C4-2B (cell line): ENCODE measurements around the gene DAD1.

Experiments
- CTCF ChIP-seq: fragments of 450-650 bp; conservative IDR thresholded peaks from 2 replicates; pipeline ENCODE4 v1.5.1; 2017; ENCODE audit warnings: mild to moderate bottlenecking
- ZFX ChIP-seq: fragments of 450-650 bp; IDR thresholded peaks from 2 replicates; pipeline ENCODE4 v1.6.1; 2017

DNA sequence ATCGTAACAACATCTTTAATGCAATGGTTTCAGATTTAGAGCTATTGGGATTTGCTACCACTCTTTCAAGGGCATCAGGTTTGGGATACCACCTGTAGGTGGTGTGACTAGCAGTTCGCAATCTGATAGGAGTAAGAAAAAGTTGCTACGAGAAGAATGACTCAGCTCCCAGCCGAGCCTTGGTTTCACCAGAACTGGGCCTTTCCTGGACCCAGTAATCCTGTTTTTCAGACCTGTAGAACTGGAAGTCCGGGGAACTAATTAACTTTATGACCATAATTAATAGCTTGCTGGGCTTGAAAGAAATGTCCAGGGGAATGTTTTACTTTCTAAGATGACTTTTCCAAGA lies 9.8 kb upstream of the DAD1 start:
- TF ChIP-seq CTCF (peak; percentile 40), ZFX (no peak)
